Stimulated activated naive CD8-positive, alpha-beta T cell treated with anti-CD3 and anti-CD28 coated beads, Interleukin-15, Interleukin-2, amounts not matched to agents 100 U/mL and 50 U/mL, for 24 hours (primary cell): ENCODE results near the gene NOP16.
A peak's percentile ranks its signal among the peaks of the same experiment; 100 is the strongest.
"Not testable (repeated sequence)": the region's sequence is repeated elsewhere in the genome, so short reads cannot be mapped to it uniquely, and the experiment has no call there.

Experiments used
- ATAC-seq: fragments of 150-1000 bp; cut with Tn5 transposase; one replicate; pipeline ENCODE4 v1.10.0; 2021
- DNase-seq: peaks from one replicate; pipeline ENCODE4 v3.0.0; 2021

The NOP16 gene

DNA sequence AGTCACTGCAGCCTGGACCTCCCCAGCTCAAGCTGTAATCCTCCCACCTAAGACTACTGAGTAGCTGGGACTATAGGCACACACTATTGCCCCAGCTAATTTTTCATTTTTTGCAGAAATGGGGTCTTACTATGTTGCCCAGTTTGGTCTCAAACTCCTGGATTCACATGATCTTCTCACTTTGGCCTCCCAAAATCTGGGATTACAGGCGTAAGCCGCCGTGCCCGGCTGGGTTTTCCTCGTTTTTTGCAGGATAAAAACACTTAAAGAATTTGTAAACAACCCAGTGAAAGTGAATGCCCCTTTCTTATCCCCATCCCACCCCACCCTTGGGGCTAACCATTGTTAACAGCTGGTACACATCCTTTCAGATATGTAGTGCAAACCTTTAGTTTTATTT, 20.2 kb upstream of the NOP16 start:
- no peak for ATAC-seq
- no peak for DNase-seq

DNA sequence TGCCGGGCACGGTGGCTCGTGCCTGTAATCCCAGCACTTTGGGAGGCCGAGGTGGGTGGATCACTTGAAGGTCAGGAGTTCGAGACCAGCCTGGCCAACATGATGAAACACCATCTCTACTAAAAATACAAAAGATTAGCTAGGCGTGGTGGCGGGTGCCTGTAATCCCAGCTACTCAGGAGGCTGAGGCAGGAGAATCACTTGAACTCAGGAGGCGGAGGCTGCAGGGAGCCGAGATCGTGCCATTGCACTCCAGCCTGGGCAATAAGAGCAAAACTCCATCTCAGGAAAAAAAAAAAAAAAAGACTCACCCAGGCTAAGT, 19.8 kb upstream of the NOP16 start:
- ATAC-seq, DNase-seq: not testable (repeated sequence)

DNA sequence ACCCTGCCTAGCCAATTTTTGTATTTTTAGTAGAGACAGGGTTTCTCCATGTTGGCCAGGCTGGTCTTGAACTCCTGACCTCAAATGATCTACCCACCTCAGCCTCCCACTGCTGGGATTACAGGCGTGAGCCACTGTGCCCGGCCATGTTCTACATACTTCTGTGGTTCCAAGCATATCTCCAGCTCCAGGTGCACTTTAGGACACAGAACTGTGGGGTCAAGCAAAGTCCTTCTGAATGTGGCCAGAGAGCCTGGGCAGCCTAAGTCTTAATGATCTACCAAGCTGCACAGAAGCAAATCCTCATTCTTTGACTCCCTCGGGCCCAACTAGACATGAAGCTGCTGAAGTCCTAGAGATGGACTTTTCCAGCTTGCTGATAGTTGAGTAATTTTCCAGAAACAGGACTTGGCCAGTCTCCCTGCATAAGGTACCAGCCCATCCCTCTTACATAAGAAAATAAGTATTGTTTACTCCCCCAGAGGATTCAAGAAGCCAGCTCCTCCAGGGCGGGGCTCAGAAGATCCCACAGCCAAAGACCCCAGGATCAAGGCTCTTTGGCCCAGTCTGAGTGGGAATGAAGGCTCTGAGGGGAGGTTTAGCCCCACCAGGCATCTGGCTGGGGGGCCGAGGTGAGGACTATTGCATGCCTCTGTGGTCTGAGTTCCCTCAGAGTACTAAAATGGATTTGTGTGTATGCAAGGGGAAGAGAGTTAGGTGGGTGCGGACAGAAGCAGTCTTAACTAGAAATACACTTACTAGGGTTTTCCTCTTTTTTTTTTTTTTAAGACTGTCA, 19.3 kb upstream of the NOP16 start:
- DNase-seq: no peak
- no peak for ATAC-seq

DNA sequence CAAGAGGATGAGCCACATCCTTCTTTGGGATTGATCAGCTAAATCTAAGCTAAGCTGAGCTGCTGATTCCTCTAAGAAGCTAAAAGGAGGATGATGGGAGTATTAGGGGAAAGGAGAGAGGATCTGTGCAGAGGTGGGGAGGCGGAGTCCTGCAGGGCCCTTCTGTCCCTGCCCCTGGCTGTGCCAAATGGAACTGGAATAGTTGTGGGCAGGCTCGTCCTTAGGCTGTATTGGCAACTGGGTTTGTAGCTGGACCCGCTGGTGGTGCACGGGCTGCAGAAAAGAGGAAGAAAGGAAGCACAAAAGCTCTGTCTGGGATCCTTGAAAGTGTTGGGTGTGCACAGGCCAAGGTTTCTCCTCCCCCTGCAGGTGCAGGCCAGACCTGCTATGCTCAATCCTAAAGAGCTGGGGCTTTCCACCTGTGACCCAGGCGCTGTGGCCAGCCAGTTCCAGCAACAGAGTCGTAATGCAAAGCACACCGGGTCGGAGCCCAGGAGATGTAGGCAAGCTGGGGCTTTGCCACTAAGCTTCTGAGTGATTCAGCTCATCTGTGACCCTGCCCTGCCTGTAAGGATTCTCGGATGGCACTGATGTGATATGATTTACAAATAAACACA, 18.1 kb upstream of the NOP16 start:
- DNase-seq (no peak), ATAC-seq (no peak)

DNA sequence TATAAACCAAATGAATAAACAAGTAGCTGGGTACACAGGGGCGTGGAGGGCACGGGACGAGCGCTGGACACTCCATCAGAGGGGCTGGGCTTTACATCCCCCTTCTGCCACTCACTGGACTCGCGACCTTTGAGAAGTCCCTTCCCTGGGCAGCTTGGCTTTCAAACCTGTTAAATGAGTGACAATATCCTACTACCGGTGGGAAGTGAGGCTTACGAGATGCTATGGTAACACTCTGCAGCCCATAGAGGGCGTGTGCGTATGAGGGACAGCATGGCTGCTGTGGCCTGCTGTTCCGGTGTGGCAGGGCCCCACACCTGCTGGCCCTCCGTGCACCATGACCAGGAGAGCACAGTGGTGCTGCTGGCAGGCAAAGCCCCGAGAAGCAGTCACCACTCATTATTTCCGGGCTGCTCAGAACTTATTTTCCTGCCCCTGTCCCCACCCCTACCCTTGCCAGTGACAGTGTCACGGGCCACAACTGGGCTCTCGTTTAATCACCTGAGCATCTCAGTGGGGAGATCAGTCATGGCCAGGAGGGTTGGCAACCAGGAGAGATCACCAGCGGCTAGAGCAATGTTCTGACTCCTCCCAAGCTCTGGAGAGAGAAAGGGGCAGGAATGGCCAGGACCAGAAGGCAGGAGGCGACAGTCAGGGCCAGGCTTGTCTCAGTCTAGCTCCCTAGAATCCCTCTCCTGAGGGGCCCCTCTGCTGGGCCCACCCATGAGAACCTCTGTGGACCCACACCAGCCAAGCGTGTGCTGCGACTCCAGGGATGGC, 17.4 kb upstream of the NOP16 start:
- DNase-seq (no peak), ATAC-seq (no peak)

DNA sequence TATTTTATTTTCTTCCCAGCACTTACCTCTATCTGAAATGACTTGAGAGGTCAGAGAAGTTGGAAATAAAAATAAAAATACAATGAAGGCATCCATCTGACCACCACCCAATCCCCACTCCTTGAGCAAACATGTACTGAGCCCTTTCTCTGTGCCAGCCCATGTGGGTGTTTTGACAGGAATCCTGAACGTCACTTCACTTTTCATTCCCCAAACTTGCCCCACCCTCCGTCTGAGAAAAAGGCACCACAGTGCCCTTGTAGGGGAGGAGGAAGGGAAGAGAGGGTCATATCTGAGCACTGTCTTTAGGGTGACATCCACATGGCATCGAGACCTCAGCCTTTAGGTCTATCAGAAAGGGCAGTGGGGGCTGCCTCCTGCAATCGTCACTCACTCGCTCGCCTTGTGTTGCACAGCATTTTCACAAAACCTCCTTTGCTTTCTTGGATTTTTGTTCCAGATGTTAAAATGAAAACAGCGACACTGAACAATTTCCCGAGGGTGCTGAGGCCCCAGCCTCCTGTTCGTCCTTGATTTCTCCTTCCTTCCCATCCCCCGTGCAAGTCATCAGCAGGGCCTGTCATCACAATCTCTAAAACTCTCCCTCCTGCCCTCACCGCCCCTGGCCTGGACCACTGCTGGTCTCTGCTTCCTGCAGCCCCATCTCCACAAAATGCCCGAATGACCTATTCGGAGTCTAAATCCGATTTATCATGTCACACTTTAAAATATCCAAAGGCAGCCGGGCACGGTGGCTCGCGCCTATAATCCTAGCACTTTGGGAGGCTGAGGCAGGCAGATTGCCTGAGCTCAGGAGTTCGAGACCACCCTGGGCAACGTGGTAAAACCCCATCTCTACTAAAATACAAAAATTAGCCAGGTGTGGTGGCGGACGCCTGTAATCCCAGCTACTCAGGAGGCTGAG, 13.1 kb upstream of the NOP16 start:
- DNase-seq (no peak), ATAC-seq (no peak)

DNA sequence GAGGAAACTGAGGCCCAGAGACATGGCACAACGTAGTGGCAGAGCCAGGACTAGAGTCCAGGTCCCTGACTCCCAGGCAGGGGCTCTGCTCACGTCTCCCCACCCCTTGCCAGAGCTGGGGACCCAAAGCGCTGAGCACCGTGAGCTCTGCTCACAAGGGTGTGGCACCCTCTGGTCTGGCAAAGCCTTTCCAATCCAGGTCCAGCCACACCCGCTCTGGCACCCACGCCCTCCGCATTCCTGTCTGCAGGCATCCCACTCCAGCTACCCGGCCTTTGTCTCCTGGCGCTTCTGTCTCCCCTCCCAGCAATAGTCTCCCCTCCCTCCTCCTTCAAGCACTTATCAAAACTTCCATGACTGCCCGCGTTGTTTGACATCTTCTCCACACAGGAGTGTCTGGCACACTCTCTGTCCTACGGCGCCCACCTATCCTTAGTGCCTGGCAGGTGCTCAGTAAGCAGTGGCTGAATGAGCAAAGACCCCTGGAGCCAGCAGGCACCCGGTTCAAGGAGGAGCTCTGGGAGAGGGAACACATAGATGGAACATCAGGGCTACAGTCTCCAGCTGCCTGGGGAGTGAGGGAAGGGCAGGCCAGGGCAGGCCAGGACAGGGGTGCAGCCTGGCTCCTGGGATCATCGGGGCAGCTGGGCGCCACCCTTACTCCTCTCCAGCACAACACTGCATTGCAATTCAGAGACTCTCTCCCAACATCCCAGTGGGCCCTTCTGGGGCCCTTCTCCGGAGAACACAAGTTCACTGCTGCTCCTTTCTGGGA, 12.2 kb upstream of the NOP16 start:
- ATAC-seq (no peak), DNase-seq (no peak)

DNA sequence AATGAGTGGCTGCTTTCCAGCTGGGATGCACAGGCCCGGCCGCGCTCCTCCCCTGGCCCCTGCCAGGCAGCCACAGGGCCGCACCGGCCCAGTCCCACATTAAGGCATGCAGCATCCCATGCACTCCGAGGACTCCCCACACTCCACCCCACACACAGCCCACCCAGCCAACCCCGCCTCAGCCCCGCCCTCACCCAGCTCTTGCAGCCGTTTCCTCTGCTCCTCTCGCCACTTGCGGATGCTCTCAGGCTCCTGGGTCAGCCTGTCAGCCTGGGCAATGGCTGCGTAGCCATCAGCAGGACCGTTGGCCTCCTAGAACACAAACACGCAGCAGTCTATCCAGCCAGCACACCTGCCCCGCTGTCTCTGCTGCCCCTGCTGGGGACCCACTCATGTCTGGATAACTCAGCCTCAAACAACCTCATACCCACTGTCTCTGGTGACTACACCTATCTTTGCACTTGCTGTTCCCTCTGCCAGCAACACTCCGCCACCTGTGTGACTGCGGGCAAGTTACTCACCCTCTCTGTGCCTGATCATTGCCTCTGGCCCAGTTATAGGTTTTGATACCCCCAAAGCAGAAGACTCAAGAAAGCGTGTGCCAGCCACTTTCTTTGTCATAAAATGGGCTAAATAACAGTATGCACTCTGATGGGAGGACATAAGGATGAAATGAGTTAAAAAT, 9.5 kb upstream of the NOP16 start:
- DNase-seq (no peak), ATAC-seq (no peak)

DNA sequence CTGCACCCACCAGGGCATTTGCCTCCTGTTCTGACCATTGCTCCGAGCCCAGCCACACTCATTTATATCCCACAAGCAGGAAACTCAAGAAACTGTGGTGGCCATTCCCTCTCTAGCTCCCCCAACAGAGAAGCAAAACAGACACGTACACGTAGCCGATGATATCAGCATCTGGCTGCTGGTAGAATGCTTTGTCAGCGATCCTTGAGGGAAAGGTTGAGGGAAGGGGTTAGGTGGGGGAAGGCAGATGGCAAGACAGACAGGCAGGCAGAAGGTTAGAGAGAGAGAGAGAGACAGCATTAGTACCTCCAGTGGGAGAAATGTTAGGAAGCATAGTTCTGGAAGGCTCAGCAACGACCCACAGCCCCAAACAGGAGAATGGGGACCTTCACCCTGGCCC, 7.9 kb upstream of the NOP16 start:
- DNase-seq (no peak), ATAC-seq (no peak)

DNA sequence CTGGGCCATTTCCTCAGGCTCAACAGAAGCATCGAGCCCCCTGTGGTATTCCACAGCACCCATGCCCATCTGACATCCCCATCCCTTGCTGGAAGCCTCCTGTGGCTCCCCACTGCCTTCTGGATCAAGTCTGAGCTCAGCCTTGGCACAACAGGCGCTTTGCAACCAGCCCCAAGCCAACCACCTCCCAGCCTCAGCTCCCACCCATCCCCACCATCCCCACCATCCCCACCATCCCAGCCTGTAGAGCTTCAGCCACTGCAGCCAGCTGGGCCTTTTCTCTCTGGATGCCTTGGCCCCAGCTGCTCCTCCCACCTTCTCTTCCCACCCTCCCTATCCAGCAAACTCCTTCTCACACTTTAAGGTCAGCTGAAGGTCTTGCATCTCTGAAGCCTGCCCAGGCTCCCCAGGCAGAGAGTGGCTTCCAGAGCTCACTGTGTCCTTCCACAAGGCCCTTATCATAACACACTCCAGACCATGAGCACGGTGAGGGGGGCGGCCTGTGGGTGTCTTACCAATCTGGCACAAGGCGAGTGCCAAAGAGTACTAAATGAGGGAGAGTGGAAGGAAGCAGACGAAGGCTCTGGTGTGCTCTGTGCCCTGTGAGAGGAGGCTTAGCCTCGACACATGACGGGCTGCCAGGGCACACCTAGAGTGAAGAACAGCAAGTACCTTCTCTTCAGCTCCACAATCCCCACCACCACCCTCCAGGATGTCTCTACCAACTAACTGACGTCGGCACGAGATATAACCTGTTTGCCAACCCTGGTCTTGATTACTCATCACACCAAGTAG, 6.7 kb upstream of the NOP16 start:
- ATAC-seq (no peak), DNase-seq (no peak)

DNA sequence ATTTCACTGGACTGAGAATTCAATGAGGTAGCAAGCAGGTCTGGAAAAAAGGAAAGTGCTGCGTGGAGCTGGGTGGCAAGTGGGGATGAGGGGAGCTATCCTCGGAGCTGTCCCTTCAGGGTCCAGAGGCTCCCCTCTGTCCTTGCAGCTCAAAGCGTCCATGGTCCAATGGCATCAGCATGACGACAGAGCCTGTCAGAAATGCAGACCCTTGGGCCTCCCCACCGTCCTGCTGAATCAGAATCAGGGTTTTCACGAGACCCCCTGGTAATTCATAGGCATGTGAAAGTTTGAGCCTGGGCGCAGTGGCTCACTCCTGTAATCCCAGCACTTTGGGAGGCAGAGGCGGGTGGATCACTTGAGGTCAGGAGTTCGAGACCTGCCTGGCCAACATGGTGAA, 5.7 kb upstream of the NOP16 start:
- DNase-seq (no peak), ATAC-seq (no peak)

DNA sequence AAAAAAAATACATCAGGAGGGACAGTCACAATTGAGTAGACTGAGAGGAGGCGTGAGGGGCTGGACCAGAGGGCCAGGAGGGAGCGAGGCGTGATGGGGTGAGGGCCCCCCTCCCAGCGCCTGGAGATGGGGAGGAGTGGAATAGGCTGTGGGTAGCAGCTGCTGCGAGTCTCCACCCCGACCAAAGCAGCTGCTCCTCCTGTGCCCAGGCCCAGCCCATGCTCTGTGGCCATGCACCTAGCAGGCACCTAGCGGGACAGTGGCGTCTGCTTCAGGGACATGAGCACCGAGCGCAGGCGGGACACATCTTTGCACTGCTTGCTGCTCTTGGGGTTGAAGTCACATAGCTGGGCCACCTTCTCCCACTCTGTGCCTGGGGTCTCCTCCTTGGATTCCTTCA, 4.1 kb upstream of the NOP16 start:
- ATAC-seq: no peak
- DNase-seq: no peak

DNA sequence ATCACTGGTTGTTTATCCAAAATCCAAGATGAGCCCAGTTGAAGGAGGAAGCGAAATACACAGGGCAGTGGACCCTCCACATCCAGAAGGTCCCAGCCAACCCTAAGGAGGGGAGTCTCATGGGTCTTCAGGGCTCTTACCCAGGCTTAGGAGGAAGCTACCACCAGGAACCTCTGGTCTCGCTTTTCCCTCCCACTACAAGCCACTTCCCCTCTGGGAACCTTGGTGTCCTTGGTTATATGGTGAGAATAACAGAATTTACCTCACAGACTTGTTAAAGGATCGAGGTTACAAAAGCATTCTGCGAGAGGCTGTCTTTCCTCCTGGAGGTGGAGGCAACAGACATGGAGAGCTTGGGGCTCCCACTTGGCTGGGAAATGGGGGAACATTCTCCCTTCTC, 3.6 kb upstream of the NOP16 start:
- ATAC-seq (no peak), DNase-seq (no peak)

DNA sequence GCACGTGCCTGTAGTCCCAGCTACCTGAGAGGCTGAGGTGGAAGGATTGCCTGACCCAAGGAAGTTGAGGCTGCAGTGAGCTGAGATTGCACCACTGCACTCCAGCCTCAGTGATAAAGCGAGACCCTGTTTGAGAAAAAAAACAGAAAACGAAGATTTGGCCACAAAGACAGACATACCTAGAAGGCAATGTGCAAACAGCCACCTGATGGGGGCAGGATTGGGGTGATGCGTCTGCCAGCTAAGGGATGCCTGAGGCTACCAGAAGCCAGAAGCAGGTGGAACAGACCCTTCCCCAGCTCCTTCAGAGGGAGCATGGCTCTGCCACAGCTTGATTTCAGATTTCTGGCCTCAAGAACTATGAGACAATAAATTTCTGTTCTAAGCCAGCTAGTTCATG, 3.1 kb upstream of the NOP16 start:
- ATAC-seq: no peak

DNA sequence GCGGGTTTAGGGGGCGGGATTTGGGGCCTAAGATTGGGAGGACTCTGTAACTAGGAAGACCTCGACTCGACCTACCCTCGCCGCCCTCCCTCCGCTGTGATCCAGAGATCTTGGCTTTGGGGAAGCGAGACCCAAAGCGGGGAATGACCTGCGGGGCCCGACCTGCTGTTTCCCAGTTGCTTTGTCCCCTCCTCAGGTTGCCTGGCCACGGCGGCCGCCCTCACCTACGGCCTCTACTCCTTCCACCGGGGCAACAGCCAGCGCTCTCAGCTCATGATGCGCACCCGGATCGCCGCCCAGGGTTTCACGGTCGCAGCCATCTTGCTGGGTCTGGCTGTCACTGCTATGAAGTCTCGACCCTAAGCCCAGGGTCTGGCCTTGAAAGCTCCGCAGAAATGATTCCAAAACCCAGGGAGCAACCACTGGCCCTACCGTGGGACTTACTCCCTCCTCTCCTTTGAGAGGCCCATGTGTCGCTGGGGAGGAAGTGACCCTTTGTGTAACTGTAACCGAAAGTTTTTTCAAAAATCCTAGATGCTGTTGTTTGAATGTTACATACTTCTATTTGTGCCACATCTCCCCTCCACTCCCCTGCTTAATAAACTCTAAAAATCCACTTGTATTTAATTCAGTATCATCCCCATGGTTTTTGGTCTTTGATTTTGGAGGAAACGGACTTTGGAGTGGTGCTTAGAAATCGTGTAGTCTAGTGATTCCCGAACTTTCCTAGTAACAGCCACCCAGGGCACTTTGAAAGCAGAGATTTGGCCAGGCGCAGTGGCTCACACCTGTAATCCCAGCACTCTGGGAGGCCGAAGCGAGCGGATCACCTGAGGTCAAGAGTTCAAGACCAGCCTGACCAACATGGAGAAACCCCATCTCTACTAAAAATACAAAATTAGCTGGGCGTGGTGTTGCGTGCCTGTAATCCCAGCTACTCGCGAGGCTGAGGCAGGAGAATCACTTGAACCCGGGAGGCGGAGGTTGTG, 1.0 kb upstream of the NOP16 start:
- DNase-seq: no peak
- peak; percentile 30 for ATAC-seq

More for the DNA sequence above, 3.1 kb upstream of the NOP16 start:
- DNase-seq: no peak

DNA sequence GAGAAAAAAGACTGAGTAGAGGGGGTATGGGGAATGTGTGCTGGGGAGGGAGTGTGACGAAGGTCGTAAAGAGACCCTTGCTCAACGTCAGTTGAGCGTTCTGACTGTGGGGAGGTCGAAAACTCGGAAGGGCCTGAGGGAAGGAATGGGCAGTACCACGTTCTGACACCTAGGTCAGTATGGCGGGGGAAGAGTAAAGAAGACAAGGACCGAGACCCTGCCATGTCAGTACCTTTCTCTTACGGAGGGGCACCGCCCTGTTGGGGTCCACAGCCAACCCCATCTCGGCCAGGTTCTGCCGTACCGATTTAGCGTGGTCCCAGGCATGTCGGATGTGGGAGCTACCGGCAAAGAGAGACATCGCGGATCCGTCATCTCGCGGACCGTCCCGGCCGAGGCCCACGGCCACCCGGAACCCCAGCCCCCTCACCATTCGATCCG, 375 bp downstream of the NOP16 start:
- no peak for DNase-seq
- no peak for ATAC-seq

DNA sequence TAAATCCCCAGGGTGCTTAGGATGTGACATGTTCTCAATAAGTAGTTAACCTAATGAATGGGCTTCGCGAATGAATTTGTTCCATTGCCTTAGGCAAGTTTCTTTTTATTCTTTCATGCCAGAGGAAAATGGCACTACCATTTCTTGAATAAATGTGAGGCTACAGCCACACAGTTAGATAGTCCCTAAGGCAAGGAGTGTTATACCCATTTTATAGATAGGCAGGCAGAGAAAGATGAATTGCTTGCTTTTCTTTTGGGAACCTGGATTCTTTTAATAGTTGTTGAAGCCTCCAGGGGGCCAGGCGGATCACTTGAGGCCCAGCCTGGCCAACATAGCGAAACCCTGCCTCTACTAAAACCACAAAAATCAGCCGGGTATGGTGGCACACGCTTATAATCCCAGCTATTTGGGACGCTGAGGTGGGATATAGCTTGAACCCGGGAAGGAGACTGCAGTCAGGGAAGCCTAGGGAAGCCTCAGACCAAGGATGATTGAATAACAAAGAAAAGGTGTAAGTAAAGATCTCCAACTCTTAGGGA, 943 bp downstream of the NOP16 start:
- ATAC-seq (no peak), DNase-seq (no peak)

DNA sequence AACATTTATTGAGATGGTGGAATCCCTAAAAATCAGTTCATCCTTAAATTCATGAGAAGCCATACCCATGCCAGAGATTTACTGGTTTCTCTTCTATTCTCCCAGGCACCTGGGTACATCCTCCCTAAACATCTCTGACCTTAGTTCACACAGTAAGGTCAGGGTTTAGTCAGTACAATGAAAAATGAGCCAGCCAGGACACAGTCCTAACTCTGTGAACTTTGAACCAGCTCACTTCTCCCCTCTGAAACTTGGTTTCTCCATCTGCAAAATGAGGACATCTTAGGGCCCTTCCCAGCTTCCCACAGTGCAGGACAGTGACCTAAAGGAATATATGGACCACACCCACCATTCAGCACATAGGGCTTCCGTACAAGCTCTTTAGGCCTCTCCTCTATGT, 1.9 kb downstream of the NOP16 start:
- DNase-seq (no peak), ATAC-seq (no peak)

DNA sequence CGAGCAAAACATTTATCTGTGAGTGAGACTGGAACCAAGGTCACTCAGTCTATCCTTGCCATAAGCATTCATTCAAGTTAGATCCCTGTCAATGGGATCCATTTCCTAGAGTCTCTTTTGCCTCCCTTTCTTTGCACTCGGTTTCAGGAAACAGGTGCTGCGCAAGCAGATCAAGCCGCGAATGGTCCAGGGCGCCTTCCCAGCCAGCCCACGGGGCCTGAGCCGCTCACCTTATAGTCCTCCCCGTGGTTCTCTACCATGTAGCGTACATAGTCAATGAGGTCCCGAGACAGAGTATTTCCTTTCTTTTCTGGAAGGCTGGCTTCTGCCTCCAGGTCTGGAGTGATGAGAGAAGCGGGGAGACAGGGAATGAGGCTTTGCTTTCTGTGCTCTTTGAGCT, 3.4 kb downstream of the NOP16 start:
- no peak for DNase-seq
- no peak for ATAC-seq
